WTC11 (cell line): ENCODE data around the gene GDF11. TPM values are rescaled to one million over a fixed set of nuclear protein-coding genes. Genes with fewer than 3 reads are reported as not detected.

Experiments used
- ATAC-seq: fragments of 200-7000 bp; cut with Tn5 transposase; 2 replicates; pipeline ENCODE4 v1.10.0; 2021; ENCODE audit warnings: mild to moderate bottlenecking, moderate library complexity
- CTCF ChIA-PET: fragments of 300-600 bp; sonication (Branson Sonifier 250); formaldehyde crosslinking; loops from one replicate; lab custom pipeline; 2021; ENCODE audit warnings: antibody characterized with exemption; lab: Charles Lee
- POLR2A ChIA-PET: fragments of 350-600 bp; sonication (Branson Sonifier 250); formaldehyde crosslinking; loops from one replicate; lab custom pipeline; 2021; ENCODE audit warnings: antibody characterized with exemption; lab: Charles Lee
- DNase-seq: peaks from one replicate; pipeline ENCODE4 v3.0.0; 2021; ENCODE audit warnings: low spot score
- H3K27ac Mint-ChIP-seq: 2 replicates; pipeline ENCODE4 v1.8.0; 2021; ENCODE audit warnings: mixed read lengths
- H3K27me3 Mint-ChIP-seq: 2 replicates; pipeline ENCODE4 v1.8.0; 2021; ENCODE audit warnings: low read depth, mild to moderate bottlenecking, moderate library complexity, mixed read lengths
- H3K36me3 Mint-ChIP-seq: 2 replicates; pipeline ENCODE4 v1.8.0; 2021; ENCODE audit warnings: mixed read lengths
- H3K4me1 Mint-ChIP-seq: 2 replicates; pipeline ENCODE4 v1.8.0; 2022; ENCODE audit warnings: mixed read lengths
- H3K4me3 Mint-ChIP-seq: 2 replicates; pipeline ENCODE4 v1.8.0; 2021; ENCODE audit warnings: mild to moderate bottlenecking, moderate library complexity, mixed read lengths
- H3K9me3 Mint-ChIP-seq: 2 replicates; pipeline ENCODE4 v1.8.0; 2021; ENCODE audit warnings: mixed read lengths
- CBFB ChIP-seq: sonication (generic); formaldehyde crosslinking; IDR thresholded peaks from 2 replicates; pipeline ENCODE4 v1.8.1; 2022; ENCODE audit warnings: mild to moderate bottlenecking, low read depth, missing genetic modification reagents
- ELF4 ChIP-seq: sonication (generic); formaldehyde crosslinking; IDR thresholded peaks from 2 replicates; pipeline ENCODE4 v1.8.1; 2022; ENCODE audit warnings: low read depth, mild to moderate bottlenecking, moderate library complexity, missing genetic modification reagents
- FOXK1 ChIP-seq: sonication (generic); formaldehyde crosslinking; IDR thresholded peaks from 2 replicates; pipeline ENCODE4 v1.8.0; 2022; ENCODE audit warnings: mild to moderate bottlenecking, moderate library complexity, missing genetic modification reagents
- FOXP1 ChIP-seq: sonication (generic); formaldehyde crosslinking; IDR thresholded peaks from 2 replicates; pipeline ENCODE4 v1.8.0; 2022; ENCODE audit warnings: missing genetic modification reagents, mild to moderate bottlenecking, moderate library complexity, borderline replicate concordance
- GABPB1 ChIP-seq: sonication (generic); formaldehyde crosslinking; IDR thresholded peaks from 2 replicates; pipeline ENCODE4 v1.8.1; 2023; ENCODE audit warnings: mild to moderate bottlenecking, missing genetic modification reagents
- GRHL2 ChIP-seq: fragments of 250-450 bp; sonication (Bioruptor Pico); IDR thresholded peaks from 2 replicates; pipeline ENCODE4 v1.8.0; 2022; ENCODE audit warnings: mild to moderate bottlenecking, moderate library complexity; ENCODE audit not compliant: insufficient replicate concordance, severe bottlenecking
- GTF2I ChIP-seq: fragments of 250-450 bp; sonication (Bioruptor Pico); conservative IDR thresholded peaks from 2 replicates; pipeline ENCODE4 v1.4.0; 2021; ENCODE audit warnings: mild to moderate bottlenecking
- JAZF1 ChIP-seq: fragments of 250-450 bp; sonication (Bioruptor Pico); IDR thresholded peaks from 2 replicates; pipeline ENCODE4 v1.9.0; 2021; ENCODE audit warnings: moderate library complexity, mild to moderate bottlenecking, inconsistent platforms
- MXD4 ChIP-seq: fragments of 250-450 bp; sonication (Bioruptor Pico); IDR thresholded peaks from 2 replicates; pipeline ENCODE4 v1.8.0; 2021; ENCODE audit warnings: mild to moderate bottlenecking, moderate library complexity, borderline replicate concordance
- PRRX2 ChIP-seq: fragments of 250-450 bp; sonication (Bioruptor Pico); IDR thresholded peaks from 2 replicates; pipeline ENCODE4 v1.8.0; 2021; ENCODE audit warnings: mild to moderate bottlenecking
- SMAD3 ChIP-seq: sonication (generic); formaldehyde crosslinking; IDR thresholded peaks from 2 replicates; pipeline ENCODE4 v1.8.0; 2022; ENCODE audit warnings: missing genetic modification reagents, mild to moderate bottlenecking, borderline replicate concordance
- SP1 ChIP-seq: sonication (generic); formaldehyde crosslinking; conservative IDR thresholded peaks from 2 replicates; pipeline ENCODE4 v1.8.1; 2022; ENCODE audit warnings: missing genetic modification reagents
- TP53 ChIP-seq: sonication (generic); formaldehyde crosslinking; IDR thresholded peaks from 2 replicates; pipeline ENCODE4 v1.8.1; 2023; ENCODE audit warnings: mild to moderate bottlenecking, missing genetic modification reagents
- ZNF396 ChIP-seq: fragments of 250-450 bp; sonication (Bioruptor Pico); IDR thresholded peaks from 2 replicates; pipeline ENCODE4 v1.8.0; 2021; ENCODE audit warnings: mild to moderate bottlenecking, moderate library complexity, borderline replicate concordance
- ZNF416 ChIP-seq: fragments of 250-450 bp; sonication (Bioruptor Pico); IDR thresholded peaks from 2 replicates; pipeline ENCODE4 v1.9.0; 2021; ENCODE audit warnings: mild to moderate bottlenecking, inconsistent platforms
- ZNF423 ChIP-seq: fragments of 250-450 bp; sonication (Bioruptor Pico); IDR thresholded peaks from 2 replicates; pipeline ENCODE4 v2.1.2; 2022; ENCODE audit warnings: mild to moderate bottlenecking, moderate library complexity
- total RNA-seq: library from RNA; stranded (reverse); gene quantifications from 3 replicates; pipeline ENCODE4 v1.2.3, GENCODE V29; 2021
- TF ChIP-seq, protein P1 (sequence below): sonication (generic); formaldehyde crosslinking; IDR thresholded peaks from 2 replicates; pipeline ENCODE4 v1.8.0; 2022; ENCODE audit warnings: missing genetic modification reagents
- TF ChIP-seq, protein P2 (sequence below): sonication (generic); formaldehyde crosslinking; IDR thresholded peaks from 2 replicates; pipeline ENCODE4 v1.8.1; 2023; ENCODE audit warnings: mild to moderate bottlenecking, missing genetic modification reagents, moderate library complexity
- TF ChIP-seq, protein P3 (sequence below): sonication (generic); formaldehyde crosslinking; IDR thresholded peaks from 2 replicates; pipeline ENCODE4 v1.8.1; 2022; ENCODE audit warnings: low read depth, missing genetic modification reagents, borderline replicate concordance
- TF ChIP-seq, protein P4 (sequence below): sonication (generic); formaldehyde crosslinking; IDR thresholded peaks from 2 replicates; pipeline ENCODE4 v1.8.1; 2022; ENCODE audit warnings: missing genetic modification reagents, borderline replicate concordance
- TF ChIP-seq, protein P5 (sequence below): fragments of 250-450 bp; sonication (Bioruptor Pico); IDR thresholded peaks from 2 replicates; pipeline ENCODE4 v1.9.0; 2021; ENCODE audit warnings: mild to moderate bottlenecking
- TF ChIP-seq, protein P6 (sequence below): sonication (generic); formaldehyde crosslinking; IDR thresholded peaks from 2 replicates; pipeline ENCODE4 v1.8.0; 2022; ENCODE audit warnings: mild to moderate bottlenecking, missing genetic modification reagents
- TF ChIP-seq, protein P7 (sequence below): fragments of 200-600 bp; IDR thresholded peaks from 2 replicates; pipeline ENCODE4 v1.8.0; 2022; ENCODE audit warnings: antibody characterized with exemption

Gene GDF11
- total RNA-seq, 1 experiment from 2014 or later = 16.9 TPM

DNA sequence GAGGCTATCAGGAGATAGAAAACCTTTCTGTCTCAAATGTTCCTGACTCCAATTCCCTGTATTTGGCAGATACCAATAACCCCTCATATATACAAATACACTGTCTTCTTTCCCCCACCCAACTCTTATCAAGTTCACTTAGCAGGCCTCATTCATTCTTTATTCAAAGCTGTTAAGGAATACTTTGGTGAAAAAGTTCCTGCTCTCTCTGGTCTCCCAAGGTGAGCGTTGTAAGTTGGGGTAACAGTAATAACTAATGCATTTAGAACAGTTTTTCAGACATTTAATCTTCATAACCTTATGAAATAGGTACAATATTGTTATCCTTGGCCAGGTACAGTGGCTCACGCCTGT is 3.9 kb upstream of the GDF11 start (continued):
- TF ChIP-seq, protein P1, sequence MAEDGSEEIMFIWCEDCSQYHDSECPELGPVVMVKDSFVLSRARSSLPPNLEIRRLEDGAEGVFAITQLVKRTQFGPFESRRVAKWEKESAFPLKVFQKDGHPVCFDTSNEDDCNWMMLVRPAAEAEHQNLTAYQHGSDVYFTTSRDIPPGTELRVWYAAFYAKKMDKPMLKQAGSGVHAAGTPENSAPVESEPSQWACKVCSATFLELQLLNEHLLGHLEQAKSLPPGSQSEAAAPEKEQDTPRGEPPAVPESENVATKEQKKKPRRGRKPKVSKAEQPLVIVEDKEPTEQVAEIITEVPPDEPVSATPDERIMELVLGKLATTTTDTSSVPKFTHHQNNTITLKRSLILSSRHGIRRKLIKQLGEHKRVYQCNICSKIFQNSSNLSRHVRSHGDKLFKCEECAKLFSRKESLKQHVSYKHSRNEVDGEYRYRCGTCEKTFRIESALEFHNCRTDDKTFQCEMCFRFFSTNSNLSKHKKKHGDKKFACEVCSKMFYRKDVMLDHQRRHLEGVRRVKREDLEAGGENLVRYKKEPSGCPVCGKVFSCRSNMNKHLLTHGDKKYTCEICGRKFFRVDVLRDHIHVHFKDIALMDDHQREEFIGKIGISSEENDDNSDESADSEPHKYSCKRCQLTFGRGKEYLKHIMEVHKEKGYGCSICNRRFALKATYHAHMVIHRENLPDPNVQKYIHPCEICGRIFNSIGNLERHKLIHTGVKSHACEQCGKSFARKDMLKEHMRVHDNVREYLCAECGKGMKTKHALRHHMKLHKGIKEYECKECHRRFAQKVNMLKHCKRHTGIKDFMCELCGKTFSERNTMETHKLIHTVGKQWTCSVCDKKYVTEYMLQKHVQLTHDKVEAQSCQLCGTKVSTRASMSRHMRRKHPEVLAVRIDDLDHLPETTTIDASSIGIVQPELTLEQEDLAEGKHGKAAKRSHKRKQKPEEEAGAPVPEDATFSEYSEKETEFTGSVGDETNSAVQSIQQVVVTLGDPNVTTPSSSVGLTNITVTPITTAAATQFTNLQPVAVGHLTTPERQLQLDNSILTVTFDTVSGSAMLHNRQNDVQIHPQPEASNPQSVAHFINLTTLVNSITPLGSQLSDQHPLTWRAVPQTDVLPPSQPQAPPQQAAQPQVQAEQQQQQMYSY (CRISPR knock-in tag) = no peak
- TF ChIP-seq PRRX2 (CRISPR knock-in tag) (no peak), GRHL2 (no peak), MXD4 (CRISPR knock-in tag) (no peak), ZNF416 (CRISPR knock-in tag) (no peak), ZNF396 (CRISPR knock-in tag) (no peak)

DNA sequence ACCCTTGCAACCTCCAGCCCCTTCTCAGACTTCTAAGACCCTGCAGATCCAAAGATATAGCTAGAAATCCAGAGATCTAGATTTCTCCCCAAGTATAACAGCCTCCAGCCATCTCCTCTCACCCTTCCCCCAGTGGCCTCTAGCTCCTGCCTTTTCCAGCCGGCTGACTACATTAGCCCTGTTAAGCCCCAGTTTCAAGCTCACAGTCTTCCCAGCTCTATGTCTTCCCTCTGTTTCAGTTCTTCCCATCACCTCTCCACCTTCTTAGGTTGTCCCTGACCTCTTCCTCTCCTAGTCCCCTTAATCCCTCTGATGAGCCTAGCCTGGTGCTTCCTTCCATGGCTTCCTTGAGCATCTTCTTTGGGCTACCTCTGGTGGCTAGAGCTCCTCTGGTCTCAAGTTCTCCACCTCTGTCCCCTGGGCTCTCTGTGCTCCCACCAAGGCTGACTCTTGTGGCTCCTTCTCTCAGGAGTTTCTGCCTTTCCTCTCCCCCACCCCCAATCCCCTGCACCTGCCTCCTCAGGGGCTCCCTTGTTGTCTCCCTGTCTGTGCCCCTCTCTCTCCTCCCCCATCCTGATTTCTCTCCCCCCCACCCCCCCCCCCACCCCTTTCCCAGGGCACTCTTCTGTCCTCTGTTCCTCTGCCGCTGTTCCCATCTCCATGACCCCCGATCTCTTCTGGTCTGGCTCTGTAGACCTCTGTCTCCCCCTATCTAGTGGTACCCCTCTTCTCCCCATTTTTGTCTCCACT is 816 bp upstream of the GDF11 start:
- Mint-ChIP-seq H3K27ac (peak overlapping the region; percentile 82), H3K4me1 (peaks cover 46% of the 10 kb centered on the region), H3K9me3 (no peaks in the 10 kb centered on the region), H3K4me3 (peak overlapping the region; percentile 70), H3K36me3 (no peaks in the 10 kb centered on the region), H3K27me3 (peaks cover 2% of the 10 kb centered on the region; the same call in 1 of the 2 replicates)
- POLR2A ChIA-PET = interaction anchor here (0.5 to 4.0 kb wide), 7 partner anchors 13 to 637 kb away, joined by 3 to 19 read pairs (median 4); partner anchors contain the start of genes CD63, ORMDL2 and SARNP
- CTCF ChIA-PET = interaction anchor here (0.5 to 3.2 kb wide), 7 partner anchors 12 to 1248 kb away, joined by 3 to 12 read pairs (median 4); partner anchors contain the start of genes ORMDL2, SARNP and SUOX
- DNase-seq (no peak), ATAC-seq (no peak)
- TF ChIP-seq, protein P2, sequence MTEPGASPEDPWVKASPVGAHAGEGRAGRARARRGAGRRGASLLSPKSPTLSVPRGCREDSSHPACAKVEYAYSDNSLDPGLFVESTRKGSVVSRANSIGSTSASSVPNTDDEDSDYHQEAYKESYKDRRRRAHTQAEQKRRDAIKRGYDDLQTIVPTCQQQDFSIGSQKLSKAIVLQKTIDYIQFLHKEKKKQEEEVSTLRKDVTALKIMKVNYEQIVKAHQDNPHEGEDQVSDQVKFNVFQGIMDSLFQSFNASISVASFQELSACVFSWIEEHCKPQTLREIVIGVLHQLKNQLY (CRISPR knock-in tag) = no peak
- TF ChIP-seq, protein P3, sequence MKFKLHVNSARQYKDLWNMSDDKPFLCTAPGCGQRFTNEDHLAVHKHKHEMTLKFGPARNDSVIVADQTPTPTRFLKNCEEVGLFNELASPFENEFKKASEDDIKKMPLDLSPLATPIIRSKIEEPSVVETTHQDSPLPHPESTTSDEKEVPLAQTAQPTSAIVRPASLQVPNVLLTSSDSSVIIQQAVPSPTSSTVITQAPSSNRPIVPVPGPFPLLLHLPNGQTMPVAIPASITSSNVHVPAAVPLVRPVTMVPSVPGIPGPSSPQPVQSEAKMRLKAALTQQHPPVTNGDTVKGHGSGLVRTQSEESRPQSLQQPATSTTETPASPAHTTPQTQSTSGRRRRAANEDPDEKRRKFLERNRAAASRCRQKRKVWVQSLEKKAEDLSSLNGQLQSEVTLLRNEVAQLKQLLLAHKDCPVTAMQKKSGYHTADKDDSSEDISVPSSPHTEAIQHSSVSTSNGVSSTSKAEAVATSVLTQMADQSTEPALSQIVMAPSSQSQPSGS (CRISPR knock-in tag) = no peak
- no peak for TF ChIP-seq JAZF1 (CRISPR knock-in tag)
- no peak for TF ChIP-seq PRRX2 (CRISPR knock-in tag)
- TF ChIP-seq ZNF423 (CRISPR knock-in tag) = no peak
- TF ChIP-seq, protein P4, sequence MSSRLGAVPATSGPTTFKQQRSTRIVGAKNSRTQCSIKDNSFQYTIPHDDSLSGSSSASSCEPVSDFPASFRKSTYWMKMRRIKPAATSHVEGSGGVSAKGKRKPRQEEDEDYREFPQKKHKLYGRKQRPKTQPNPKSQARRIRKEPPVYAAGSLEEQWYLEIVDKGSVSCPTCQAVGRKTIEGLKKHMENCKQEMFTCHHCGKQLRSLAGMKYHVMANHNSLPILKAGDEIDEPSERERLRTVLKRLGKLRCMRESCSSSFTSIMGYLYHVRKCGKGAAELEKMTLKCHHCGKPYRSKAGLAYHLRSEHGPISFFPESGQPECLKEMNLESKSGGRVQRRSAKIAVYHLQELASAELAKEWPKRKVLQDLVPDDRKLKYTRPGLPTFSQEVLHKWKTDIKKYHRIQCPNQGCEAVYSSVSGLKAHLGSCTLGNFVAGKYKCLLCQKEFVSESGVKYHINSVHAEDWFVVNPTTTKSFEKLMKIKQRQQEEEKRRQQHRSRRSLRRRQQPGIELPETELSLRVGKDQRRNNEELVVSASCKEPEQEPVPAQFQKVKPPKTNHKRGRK (CRISPR knock-in tag) = no peak
- TF ChIP-seq, protein P5, sequence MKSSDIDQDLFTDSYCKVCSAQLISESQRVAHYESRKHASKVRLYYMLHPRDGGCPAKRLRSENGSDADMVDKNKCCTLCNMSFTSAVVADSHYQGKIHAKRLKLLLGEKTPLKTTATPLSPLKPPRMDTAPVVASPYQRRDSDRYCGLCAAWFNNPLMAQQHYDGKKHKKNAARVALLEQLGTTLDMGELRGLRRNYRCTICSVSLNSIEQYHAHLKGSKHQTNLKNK = no peak
- no peak for TF ChIP-seq CBFB (CRISPR knock-in tag)
- no peak for TF ChIP-seq FOXP1 (CRISPR knock-in tag)
- no peak for TF ChIP-seq ELF4 (CRISPR knock-in tag)
- TF ChIP-seq, protein P6, sequence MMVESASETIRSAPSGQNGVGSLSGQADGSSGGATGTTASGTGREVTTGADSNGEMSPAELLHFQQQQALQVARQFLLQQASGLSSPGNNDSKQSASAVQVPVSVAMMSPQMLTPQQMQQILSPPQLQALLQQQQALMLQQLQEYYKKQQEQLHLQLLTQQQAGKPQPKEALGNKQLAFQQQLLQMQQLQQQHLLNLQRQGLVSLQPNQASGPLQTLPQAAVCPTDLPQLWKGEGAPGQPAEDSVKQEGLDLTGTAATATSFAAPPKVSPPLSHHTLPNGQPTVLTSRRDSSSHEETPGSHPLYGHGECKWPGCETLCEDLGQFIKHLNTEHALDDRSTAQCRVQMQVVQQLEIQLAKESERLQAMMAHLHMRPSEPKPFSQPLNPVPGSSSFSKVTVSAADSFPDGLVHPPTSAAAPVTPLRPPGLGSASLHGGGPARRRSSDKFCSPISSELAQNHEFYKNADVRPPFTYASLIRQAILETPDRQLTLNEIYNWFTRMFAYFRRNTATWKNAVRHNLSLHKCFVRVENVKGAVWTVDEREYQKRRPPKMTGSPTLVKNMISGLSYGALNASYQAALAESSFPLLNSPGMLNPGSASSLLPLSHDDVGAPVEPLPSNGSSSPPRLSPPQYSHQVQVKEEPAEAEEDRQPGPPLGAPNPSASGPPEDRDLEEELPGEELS = no peak
- no peak for TF ChIP-seq FOXK1 (CRISPR knock-in tag)
- no peak for TF ChIP-seq SP1 (CRISPR knock-in tag)
- TF ChIP-seq, protein P7, sequence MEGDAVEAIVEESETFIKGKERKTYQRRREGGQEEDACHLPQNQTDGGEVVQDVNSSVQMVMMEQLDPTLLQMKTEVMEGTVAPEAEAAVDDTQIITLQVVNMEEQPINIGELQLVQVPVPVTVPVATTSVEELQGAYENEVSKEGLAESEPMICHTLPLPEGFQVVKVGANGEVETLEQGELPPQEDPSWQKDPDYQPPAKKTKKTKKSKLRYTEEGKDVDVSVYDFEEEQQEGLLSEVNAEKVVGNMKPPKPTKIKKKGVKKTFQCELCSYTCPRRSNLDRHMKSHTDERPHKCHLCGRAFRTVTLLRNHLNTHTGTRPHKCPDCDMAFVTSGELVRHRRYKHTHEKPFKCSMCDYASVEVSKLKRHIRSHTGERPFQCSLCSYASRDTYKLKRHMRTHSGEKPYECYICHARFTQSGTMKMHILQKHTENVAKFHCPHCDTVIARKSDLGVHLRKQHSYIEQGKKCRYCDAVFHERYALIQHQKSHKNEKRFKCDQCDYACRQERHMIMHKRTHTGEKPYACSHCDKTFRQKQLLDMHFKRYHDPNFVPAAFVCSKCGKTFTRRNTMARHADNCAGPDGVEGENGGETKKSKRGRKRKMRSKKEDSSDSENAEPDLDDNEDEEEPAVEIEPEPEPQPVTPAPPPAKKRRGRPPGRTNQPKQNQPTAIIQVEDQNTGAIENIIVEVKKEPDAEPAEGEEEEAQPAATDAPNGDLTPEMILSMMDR = no peak
- TF ChIP-seq SMAD3 (CRISPR knock-in tag) = no peak
- TF ChIP-seq GABPB1 (CRISPR knock-in tag) = no peak
- no peak for TF ChIP-seq TP53 (CRISPR knock-in tag)
- TF ChIP-seq GTF2I (CRISPR knock-in tag) = no peak
